ENCODE data around the gene ARL8A. TPM values are rescaled to one million over a fixed set of nuclear protein-coding genes. Genes with fewer than 3 reads are reported as not detected.

The ARL8A gene
- total and polyA plus RNA-seq, 10 of the 15 experiments (the other 5 are each of a cell fraction or from before 2014, with no cell fraction given): 0.34 to 49.2 (median 15.4) TPM

- DNase-seq (ENCODE audit: low read depth, low spot score): no peak
- in situ Hi-C loops (cut with MboI): no loop called here
- TF ChIP-seq SREBF1 (IDR thresholded peaks at IDR 0.05; ENCODE audit: low read length) (no peak), ZNF384 (IDR thresholded peaks at IDR 0.05; ENCODE audit: borderline replicate concordance, low read depth, low read length) (no peak), ATF2 (IDR thresholded peaks at IDR 0.05; ENCODE audit: low read length) (no peak), PKNOX1 (IDR thresholded peaks at IDR 0.05) (no peak), IKZF2 (IDR thresholded peaks at IDR 0.05) (0 out of 4 replicates have a peak, but pooled peaks of 1 of the 2 experiments have one; percentile 0), CHD1 (IDR thresholded peaks at IDR 0.05; ENCODE audit: low read depth, low read length) (no peak), NR2F1 (conservative IDR thresholded peaks at IDR 0.05) (peak; percentile 93), RCOR1 (conservative IDR thresholded peaks at IDR 0.05; ENCODE audit: low read depth, low read length) (no peak), CHD2 (IDR thresholded peaks at IDR 0.05; ENCODE audit: borderline replicate concordance, low read depth, low read length) (no peak), ZNF592 (IDR thresholded peaks at IDR 0.05) (no peak), RAD51 (IDR thresholded peaks at IDR 0.05) (no peak)
- TF ChIP-seq, protein P1, sequence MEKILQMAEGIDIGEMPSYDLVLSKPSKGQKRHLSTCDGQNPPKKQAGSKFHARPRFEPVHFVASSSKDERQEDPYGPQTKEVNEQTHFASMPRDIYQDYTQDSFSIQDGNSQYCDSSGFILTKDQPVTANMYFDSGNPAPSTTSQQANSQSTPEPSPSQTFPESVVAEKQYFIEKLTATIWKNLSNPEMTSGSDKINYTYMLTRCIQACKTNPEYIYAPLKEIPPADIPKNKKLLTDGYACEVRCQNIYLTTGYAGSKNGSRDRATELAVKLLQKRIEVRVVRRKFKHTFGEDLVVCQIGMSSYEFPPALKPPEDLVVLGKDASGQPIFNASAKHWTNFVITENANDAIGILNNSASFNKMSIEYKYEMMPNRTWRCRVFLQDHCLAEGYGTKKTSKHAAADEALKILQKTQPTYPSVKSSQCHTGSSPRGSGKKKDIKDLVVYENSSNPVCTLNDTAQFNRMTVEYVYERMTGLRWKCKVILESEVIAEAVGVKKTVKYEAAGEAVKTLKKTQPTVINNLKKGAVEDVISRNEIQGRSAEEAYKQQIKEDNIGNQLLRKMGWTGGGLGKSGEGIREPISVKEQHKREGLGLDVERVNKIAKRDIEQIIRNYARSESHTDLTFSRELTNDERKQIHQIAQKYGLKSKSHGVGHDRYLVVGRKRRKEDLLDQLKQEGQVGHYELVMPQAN (conservative IDR thresholded peaks at IDR 0.05): no peak; the same call in 1 of the 2 replicates
Observed at GRCh38 chr1:202162418-202163280, 18.1 kb upstream of the ARL8A start.

More at GRCh38 chr1:202162418-202163280, 18.1 kb upstream of the ARL8A start:
- ATAC-seq: peak; percentile 4; the same call in 2 of the 3 replicates
- 32% methylated on average over 15 of the region's 15 CpGs for WGBS (ENCODE audit: insufficient coverage, insufficient replicate concordance, low lambda C conversion rate, missing lambda C conversion rate)
- no peaks in the 10 kb centered on the region for H3K27me3 ChIP-seq (replicated peaks in 1 of 2; ENCODE audit: control insufficient read depth in 2 of 2, insufficient read depth in 2 of 2, low read length in 1 of 2)
- H3K4me2 ChIP-seq (ENCODE audit: control insufficient read depth, insufficient read depth): peak overlapping the region; percentile 100
- CTCF ChIA-PET: interaction anchor here (0.7 to 9.2 kb wide), 10 partner anchors 7 to 681 kb away, joined by 3 to 171 read pairs (median 6); partner anchors contain the start of gene ELF3
- no peak overlapping the region for H2AFZ ChIP-seq (ENCODE audit: control insufficient read depth, low read depth, low read length)
- peaks cover 66% of the 10 kb centered on the region for H3K4me1 ChIP-seq (ENCODE audit: control insufficient read depth, insufficient read depth, low read length)
- no peak overlapping the region for H3K4me3 ChIP-seq
- H4K20me1 ChIP-seq (ENCODE audit: control insufficient read depth, insufficient read depth): no peaks in the 10 kb centered on the region
- H3K36me3 ChIP-seq (ENCODE audit: control insufficient read depth in 2 of 2, insufficient read depth in 2 of 2, low read length in 1 of 2): peaks cover under 1% of the 10 kb centered on the region in 2 experiments; a peak in 2 of 4 replicates
- intact Hi-C loops (cut with micrococcal nuclease; ENCODE audit: unreplicated experiment): no loop called here
- H3K9me3 ChIP-seq (replicated peaks; ENCODE audit: control insufficient read depth, insufficient read depth, low read length): no peaks in the 10 kb centered on the region
- SMC1A ChIA-PET (ENCODE audit: uncharacterized antibody, unreplicated experiment): interaction anchor here (0.8 to 2.0 kb wide), 7 partner anchors 8 to 180 kb away, joined by 3 to 5 read pairs (median 4); partner anchors contain the start of gene UBE2T
- BruUV-seq (replicated peaks): no TSS peak
- H3K79me2 ChIP-seq (ENCODE audit: control insufficient read depth, insufficient read depth, low read length): peaks cover 35% of the 10 kb centered on the region
- H3K9ac ChIP-seq (ENCODE audit: control insufficient read depth, insufficient read depth, low read length): no peak overlapping the region
- no peak for FAIRE-seq
- RAD21 ChIA-PET (ENCODE audit: unreplicated experiment): interaction anchor here (0.6 to 1.8 kb wide), 7 partner anchors 8 to 842 kb away, joined by 3 to 8 read pairs (median 5); partner anchors contain the start of gene ARL8A
- POLR2A ChIA-PET: interaction anchor here (0.5 to 1.6 kb wide), 5 partner anchors 8 to 179 kb away, joined by 3 to 5 read pairs (median 4); no protein-coding TSS in a partner anchor
- peak overlapping the region; percentile 97 for H3K27ac ChIP-seq (ENCODE audit: control insufficient read depth, insufficient read depth)

All from GM12878 (cell line).